ENCODE data around the gene CHST15. TPM values are rescaled to one million over a fixed set of nuclear protein-coding genes. Genes with fewer than 3 reads are reported as not detected.

CHST15 gene
- total and polyA plus RNA-seq, 2 of the 13 experiments (the other 11 are each of a cell fraction or from before 2014, with no cell fraction given) = 1.4 to 94.7 TPM

GRCh38 chr10:124092860-124093773 lies at the start of gene CHST15 (continued):
- no peak for TF ChIP-seq PRDM15 (CRISPR knock-in tag; IDR thresholded peaks at IDR 0.05)
- TF ChIP-seq HOXD1 (CRISPR knock-in tag; IDR thresholded peaks at IDR 0.05) = no peak
- no peak for TF ChIP-seq ZNF816 (CRISPR knock-in tag; IDR thresholded peaks at IDR 0.05; ENCODE audit: borderline replicate concordance)
- no peak for TF ChIP-seq SMC3 (IDR thresholded peaks at IDR 0.05; ENCODE audit: low read length)
- TF ChIP-seq ZNF672 (CRISPR knock-in tag; IDR thresholded peaks at IDR 0.05) = no peak; the same call in 1 of the 2 replicates
- no peak for TF ChIP-seq ZMAT5 (CRISPR knock-in tag; IDR thresholded peaks at IDR 0.05; ENCODE audit: borderline replicate concordance, low read depth)
- peak; percentile 21; the same call in 1 of the 2 replicates for TF ChIP-seq ZNF792 (CRISPR knock-in tag; IDR thresholded peaks at IDR 0.05)
- no peak; the same call in 1 of the 2 replicates for TF ChIP-seq ZNF230 (CRISPR knock-in tag; IDR thresholded peaks at IDR 0.05)
- no peak for TF ChIP-seq ZNF570 (CRISPR knock-in tag; IDR thresholded peaks at IDR 0.05; ENCODE audit: borderline replicate concordance)
- no peak for TF ChIP-seq MLXIP (CRISPR knock-in tag; IDR thresholded peaks at IDR 0.05; ENCODE audit: borderline replicate concordance)
- TF ChIP-seq SSRP1 (CRISPR knock-in tag; IDR thresholded peaks at IDR 0.05) = no peak
- TF ChIP-seq MAFG (CRISPR knock-in tag; IDR thresholded peaks at IDR 0.05) = no peak
- TF ChIP-seq CENPT (CRISPR knock-in tag; IDR thresholded peaks at IDR 0.05; ENCODE audit: low read depth) = no peak
- TF ChIP-seq ZSCAN29 (CRISPR knock-in tag; conservative IDR thresholded peaks at IDR 0.05) = no peak
- TF ChIP-seq ZNF30 (CRISPR knock-in tag; IDR thresholded peaks at IDR 0.05) = no peak
- TF ChIP-seq HOXA3 (CRISPR knock-in tag; IDR thresholded peaks at IDR 0.05) = peak; percentile 59; the same call in 1 of the 2 replicates
- peak; percentile 44; the same call in 1 of the 2 replicates for TF ChIP-seq TFAP4 (IDR thresholded peaks at IDR 0.05; ENCODE audit: borderline replicate concordance, low read depth)
- TF ChIP-seq ZNF740 (CRISPR knock-in tag; IDR thresholded peaks at IDR 0.05) = no peak
- no peak for TF ChIP-seq SYNCRIP (IDR thresholded peaks at IDR 0.05; ENCODE audit: insufficient read depth, low read depth, low read length)
- no peak for TF ChIP-seq RFX3 (CRISPR knock-in tag; IDR thresholded peaks at IDR 0.05)
- no peak for TF ChIP-seq IKZF4 (CRISPR knock-in tag; IDR thresholded peaks at IDR 0.05; ENCODE audit: borderline replicate concordance, low read depth, not compliant biosample characterization)

Data from HepG2 (cell line).